Measurements from ENCODE around the gene TLCD2.
"Not testable (repeated sequence)": the region's sequence is repeated elsewhere in the genome, so short reads cannot be mapped to it uniquely, and the experiment has no call there.

TLCD2 gene

DNA sequence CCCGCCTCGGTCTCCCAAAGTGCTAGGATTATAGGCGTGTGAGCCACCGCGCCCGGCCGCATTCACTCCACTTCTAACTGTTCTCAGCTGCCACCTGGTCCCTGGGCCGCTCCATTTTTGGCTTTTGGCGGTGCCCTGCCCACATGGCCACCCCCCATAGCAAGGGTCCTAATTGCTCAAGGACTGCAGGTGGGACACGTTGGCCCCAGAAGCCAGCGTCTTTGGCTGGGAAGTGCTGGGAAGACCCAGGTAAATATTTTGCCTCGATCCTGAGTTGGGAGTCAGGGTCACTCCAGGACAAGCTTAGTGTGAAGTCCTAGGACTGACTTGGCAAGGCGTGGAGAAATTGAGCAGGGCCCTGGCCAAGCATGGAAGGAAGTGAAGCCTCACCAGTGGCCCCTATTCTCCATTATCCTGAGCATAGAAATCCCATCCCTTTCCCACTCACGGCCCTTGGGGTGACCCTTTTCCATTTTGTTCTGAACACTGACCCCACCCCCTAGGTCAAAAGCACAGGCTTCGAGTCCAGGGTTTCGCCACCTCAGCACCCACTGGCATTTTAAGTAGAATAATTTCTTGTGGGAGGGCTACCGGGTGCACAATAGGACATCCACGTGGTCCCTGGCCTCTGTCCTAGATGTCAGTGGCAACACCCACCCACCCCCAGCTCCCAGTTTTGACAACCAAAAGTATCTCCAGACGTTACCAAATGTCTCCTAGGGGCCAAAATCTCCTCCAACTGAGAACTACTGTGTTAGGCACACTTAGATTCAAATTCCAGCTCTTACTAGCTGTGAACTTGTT is 8.4 kb upstream of the TLCD2 start:
- no peak for DNase-seq (ENCODE audit: low read depth, low spot score)

DNA sequence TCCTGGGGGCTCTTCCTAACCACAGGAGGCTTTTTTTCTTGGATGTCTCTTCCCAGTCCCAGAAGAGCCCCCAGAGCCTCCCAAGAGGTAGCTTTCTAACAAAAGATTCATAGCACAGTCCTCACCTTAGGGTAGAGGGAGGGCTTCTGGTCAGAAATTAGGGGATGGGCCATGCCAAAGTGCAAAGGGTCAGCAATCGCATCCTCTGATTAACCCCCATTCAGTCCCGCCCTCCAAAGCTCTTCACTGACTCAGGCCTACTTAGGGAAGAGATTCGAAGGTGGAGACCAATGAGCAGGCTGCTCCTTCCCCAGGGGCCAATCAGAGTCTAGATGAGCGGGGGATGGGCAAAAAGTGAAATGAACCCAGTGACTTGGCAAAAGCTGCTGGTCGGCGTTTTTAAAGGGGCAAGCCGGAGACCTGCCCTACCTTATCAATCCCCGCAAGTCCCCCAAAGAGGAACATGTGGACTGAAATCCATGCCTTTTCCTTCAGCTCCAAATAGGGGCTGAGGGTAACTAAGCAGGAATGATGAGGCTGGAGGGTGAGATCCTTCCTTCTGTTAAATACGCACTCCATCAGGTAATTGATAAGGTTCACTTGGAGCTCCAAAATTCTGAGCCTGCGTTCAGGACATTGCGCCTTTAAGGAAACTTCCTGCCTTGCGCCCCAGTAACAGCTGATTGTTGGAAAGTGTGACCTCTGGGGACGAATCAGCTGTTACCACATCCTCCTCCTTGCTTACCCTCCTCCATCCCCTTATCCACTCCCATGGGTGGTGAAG is 6.9 kb upstream of the TLCD2 start:
- peak; percentile 100 for DNase-seq (ENCODE audit: low read depth, low spot score)

DNA sequence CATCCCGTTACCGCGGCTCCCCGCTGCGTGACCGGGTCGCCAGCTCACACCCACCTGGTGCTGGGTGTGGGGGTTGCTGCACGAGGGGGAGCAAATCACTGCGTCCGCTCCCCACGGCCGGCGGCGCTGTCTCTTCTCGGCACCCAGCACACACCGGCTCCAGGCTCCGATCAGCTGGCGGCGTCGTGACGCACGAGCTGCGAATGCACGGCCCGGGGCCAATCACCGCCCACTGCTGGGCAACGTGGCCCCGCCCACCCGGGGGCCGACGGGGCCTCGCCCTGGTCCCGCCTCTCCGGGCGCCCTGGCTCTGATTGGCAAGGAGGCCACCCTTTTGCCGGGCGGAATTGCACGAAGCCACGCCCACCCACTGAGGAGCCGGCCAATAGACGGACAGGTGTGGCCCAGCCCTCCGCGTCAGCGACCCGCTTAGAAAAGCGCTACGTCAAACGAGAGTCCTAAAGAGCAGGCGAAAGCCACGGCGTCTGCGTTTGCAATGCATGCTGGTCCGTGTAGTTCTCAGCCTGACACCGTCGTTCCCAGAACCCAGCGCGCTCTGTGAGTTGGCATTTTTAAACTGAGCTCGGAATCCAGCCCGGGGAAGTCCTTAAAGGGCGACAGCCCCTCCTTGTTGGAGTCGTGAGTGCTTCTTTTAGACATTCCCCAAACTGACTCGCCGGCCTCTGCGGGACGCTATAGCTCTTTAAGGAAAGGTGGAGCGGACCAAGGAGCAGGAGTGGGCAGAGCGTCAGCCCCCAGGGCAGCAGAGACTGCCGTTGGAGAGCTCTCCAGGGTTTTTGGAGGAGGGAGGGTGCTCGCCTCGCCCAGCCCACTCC is 6.1 kb upstream of the TLCD2 start:
- peak; percentile 98 for DNase-seq (ENCODE audit: low read depth, low spot score)

DNA sequence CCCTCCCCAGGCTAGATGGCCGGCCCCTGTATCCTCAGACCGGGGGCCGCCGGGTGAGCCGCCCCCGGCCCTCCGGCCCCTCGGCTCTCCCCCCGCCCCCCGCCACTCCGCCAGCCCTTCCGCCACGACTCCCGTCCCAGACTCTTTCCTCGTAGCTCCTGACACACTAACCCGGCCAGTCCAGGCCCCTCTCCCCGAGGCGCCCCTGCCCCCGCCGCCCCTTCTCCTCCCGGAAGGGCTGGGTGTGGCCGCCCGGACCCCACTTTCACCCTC is 5.6 kb upstream of the TLCD2 start:
- DNase-seq (ENCODE audit: low read depth, low spot score): no peak

DNA sequence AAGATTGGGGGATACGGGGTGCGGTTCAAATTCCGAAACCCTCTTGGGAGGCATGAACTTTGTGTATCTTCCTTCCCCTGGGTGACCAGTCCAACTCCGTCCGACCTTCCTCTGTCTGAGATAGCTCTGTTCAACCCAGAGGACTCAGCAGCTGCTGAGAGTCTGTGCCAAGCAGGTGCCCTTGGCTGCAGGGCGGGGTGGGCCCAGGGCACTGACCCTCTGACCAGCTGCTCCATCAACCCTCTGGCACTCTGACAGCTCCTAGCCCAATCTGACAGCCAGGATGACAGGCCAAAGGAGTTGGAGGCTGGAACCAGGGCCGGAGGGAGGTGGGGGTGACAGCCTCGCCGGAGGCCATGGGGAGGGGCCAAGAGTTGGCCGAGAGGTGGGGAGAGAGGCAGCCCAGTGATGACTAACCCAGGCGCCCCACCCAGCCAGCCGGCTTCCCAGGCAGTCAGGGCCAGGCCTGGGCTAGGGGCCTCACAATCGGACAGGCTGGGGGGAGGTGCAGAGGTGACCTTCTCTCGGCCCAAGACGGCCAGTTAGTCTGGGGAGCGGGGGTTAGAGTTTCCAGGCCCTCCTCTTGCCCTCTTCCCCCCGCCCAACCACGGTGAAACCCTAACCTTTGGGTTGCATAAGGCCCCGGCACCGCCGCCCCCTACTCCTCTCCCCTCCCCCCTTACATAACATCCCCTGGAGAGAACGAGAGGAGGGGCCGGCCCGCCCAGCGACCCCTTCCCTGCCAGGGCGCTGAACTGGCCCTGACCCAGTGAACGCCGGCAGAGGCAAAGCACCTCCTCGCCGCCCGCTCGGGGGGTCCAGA is 5.0 kb upstream of the TLCD2 start:
- DNase-seq (ENCODE audit: low read depth, low spot score): no peak

DNA sequence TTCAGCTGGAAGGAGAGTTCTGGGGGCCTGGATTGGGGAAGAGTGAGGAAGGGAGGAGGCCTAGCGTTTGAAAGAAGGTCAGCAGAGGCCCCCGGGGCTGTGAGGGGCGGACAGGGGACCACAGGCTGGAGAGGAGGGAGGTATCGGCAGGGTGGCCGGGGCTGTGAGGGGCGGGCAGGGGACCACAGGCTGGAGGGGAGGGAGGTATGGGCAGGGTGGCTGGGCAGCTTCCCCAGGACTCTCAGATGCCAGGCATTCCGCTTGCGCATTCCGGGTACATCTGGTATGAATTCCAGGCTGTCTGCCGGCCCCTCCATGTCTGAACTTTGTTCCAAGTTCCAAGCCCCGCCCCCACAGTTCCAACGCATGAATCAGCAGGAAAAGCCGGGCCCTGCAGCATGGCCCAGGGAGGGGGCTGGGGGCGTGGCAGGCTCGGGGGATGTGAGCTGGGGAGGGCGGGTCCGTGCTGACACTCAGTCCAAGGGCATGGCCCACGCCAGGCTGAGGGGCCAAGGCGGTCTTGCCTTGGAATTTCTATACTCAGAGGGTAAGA is 4.3 kb upstream of the TLCD2 start:
- DNase-seq (ENCODE audit: low read depth, low spot score): no peak

DNA sequence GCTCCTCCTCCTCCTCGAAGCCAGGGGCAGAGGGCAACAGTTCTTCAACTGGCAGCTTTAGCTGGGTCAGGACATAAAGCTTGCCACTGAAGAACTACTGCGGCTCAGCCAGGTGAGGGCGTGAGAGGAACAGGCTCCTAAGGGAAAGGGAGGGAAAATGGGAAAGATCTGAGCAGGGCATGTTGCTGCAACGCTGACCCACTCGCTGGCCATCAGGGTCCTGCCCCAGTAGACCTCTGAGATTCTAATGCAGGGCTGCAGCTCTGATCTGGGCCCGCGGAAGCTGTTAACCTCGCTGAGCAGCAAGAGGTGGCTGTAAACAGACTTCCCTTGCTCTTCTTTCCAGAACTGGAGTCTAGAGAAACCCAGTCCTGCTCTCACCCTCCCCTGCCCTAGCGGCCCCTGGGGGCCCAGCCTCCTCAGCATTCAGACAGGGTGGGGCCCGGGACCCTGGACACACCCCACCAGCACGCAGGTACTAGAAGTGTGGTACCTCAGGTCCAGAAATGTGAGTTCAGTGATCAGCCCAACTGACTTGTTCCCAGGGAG is 3.8 kb upstream of the TLCD2 start:
- DNase-seq (ENCODE audit: low read depth, low spot score): no peak

DNA sequence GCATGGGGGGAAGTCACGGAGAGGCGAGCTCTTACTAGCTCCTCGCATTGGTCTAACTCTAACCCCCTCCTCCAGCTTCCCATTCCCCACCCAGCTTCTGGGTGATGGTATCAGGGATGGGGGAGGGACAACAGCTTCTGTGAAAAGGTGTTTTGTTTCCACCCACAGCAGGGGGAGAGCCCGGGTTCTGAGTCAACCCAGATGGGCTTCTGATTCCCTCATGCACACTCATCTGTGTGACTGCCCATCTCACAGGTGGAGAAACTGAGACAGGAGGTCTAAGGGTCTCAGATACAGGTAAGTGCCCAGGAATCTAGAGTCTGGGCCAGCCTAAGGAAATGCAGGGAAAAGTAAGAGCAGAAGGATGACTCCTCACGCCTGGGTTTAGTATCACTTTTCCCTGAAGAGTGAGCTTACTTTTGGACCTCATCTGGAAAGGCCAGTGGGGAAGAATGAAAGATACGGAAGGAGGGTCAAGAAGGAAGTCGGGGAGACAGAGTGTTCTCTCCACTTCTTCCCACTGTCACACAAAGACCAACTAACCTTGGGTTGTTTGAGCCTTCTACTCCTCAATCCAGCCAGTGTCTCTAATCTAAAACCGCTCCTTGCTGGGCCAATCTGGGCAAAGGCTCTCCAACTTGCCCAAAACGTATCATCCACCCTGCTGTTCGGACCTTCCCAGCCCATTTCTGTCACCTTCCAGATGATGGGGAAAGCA is 3.1 kb upstream of the TLCD2 start:
- no peak for DNase-seq (ENCODE audit: low read depth, low spot score)

DNA sequence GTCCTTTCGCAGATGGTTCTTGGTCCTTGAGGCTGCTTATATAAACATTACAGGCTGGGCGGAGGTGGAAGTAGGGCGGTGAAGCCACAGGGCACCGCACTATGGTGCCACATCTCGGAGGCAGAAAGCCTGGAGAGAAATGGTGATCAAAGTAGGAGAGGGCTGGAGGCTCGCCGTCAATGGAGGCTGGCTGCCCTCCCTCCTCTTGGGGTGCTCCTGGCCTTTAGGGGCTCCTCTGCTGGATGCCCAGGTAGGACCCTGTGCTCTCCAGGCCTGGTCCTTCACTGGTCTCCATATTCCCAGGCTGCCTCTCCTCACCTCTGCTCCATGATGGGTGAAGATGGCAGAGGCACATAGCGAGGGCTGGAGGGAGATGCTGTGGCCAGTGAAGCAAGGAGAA is 2.1 kb upstream of the TLCD2 start:
- no peak for DNase-seq (ENCODE audit: low read depth, low spot score)

DNA sequence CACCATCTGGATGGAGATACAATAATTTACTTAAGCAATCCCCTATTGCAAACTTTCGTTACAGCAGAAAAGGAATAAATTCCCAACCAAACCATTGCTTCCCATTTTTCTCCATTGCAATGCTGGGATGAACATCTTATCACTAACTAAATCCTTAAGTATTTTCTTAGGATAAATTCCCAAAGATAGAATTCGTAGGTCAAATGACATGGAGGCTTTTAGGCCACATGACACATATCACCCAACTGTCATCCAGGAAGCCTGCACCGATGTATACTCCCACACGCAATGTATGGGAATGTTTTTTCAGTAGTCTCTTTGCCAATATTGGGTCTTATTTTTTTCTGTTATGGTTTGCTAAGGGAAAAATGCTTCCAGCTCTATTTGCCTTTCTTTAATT is 1.6 kb upstream of the TLCD2 start:
- no peak for DNase-seq (ENCODE audit: low read depth, low spot score)

DNA sequence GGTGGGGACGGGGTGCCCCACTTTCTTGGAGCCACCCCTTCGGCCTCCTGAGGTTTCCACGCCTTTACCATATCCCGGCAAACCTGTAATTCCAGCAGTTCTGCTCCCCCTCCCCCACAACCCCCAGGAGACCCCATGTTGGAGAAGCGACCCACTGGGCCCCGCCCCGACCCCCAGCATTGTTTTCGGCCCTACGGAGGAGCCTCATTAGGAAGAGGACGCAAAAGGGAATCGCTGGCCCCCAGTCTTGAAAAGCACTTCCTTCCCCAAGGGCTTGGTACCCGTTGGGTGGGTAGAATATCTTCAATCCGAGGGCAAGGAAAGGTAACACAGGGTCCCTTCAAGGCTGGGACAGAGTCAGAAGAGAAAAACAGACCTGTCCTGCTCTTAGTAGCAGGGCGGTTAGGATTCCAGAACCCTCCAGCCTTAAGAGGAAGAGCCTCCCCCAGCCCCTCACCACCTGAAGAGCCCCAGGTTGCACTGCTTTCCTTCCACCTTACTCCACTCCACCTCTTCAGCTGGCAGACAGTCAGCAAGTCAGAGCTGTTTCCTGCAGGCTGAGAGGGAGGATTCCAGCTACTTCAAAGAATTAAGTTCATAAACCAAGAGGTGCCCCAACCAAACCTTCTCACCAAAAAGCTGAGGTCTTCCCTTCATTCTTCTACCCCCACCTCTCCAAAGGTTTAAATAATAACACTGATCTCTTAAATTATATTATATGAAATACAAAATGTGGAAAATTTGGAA is 803 bp upstream of the TLCD2 start:
- no peak for DNase-seq (ENCODE audit: low read depth, low spot score)

DNA sequence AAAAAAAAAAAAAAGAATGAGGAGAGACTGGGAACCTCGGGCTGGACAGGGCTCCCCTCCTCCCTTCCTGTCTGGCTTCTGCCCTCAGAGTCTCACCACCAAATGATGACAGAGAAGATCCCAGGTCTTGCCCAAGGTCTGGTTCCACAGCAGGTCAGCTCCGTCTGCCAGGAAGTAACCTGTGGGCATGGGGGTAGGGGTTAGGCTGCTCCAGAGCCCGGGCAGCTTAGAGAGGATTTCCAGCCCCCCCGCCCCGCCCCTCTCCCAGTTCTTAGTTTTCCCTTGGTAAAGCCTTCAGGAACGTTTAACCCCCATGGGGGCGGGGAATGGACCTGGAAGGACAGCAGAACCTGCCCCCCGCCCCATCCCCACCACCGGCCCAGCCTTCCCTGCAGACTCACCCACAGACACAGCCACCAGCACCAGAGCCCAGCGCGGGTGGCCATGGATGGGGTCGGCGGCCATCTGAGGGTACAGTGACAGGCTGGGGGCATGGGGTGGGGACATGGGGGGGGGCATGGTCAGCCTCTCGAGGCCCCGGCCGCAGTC is 700 bp downstream of the TLCD2 start:
- DNase-seq (ENCODE audit: low read depth, low spot score): no peak

DNA sequence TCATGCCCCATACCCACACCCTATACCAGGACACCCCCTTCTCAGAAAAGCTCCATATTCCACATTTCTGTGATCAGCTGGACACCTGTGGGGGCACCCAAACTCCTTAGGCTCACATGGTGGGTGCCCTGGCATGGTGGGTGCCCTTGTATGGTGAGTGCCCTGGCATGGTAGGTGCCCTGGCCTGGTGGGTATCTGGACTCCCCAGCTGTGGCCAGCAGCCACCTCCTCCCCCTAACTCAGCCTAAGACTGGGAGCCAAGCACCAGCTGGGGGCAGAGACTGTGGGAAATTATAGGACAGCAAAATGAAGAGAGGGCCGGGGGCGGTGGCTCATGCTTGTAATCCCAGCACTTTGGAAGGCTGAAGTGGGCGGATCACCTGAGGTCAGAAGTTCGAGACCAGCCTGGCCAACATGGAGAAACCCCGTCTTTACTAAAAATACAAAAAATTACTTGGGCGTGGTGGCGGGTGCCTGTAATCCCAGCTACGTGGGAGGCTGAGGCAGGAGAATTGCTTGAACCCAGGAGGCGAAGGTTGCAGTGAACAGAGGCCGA is 1.3 kb downstream of the TLCD2 start:
- not testable (repeated sequence) for DNase-seq (ENCODE audit: low read depth, low spot score)

DNA sequence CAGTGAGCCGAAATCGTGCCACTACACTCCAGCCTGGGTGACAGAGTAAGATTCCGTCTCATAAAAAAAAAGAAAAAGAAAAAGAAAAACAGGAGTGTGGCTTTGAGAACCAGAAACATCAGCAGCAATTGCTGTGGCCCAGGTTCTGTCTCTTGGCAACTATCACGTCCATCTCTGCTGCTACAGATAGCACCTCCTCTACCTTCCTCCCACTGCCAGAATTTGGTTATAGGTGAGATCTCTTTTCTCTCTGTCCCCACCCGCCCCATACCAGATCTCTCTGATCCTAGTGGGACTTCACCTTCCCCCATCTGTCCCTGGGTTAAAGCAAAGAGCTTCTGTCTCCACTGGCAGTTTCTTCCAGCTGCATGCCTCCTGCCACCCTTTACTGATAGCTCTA is 3.1 kb downstream of the TLCD2 start:
- DNase-seq (ENCODE audit: low read depth, low spot score): no peak

DNA sequence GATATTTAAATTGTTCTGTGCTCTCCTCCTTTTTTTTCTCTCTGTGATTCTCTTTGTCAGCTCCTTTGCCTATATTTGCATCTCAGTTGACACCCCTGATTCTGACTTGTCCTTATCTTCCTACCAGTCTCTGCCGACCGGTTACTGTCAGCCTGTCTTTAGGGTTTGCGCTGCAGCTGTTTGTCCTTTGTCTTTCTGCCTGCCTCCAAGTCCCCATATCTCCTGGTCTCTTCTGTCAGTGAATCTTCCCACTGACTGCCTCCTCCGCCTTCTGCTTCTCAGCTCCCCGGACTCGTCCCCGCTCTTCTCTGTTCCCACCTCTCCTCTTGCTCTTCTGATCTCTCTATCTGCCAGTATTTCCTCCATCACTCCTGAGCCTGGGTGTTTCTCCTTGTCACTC is 5.2 kb downstream of the TLCD2 start:
- no peak for DNase-seq (ENCODE audit: low read depth, low spot score)

DNA sequence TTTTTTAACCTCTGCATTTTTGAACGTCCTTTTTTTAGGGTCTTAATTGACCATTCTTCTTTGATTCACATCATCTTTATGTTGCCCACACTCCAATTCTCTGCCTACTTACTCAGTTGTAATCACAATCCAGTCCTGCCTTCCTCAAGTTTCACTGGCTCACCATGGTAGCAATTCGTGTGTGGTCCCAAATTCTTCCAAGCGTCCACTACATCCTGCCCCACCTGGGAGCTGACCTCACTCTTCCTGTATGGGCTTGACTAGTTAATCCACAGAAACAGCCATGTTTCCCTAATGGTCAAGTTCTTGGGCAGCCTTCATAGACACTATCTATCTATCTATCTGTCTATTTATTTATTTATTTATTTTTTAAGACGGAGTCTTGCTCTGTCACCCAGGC is 7.1 kb downstream of the TLCD2 start:
- DNase-seq (ENCODE audit: low read depth, low spot score): no peak

DNA sequence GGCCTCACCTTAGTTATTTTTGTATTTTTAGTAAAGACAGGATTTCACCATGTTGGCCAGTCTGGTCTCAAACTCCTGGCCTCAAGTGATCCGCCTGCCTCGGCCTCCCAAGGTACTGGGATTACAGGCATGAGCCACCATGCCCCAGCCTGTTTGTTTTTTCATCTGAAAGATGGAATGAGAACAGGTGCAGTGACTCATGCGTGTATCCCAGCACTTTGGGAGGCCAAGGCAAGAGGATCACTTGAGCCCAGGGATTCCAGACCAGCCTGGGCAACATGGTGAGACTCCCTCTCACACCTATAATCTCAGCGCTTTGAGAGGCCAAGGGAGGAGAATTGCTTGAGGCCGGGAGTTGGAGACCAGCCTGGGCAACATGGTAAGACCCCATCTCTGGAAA is 10.3 kb downstream of the TLCD2 start:
- DNase-seq (ENCODE audit: low read depth, low spot score): not testable (repeated sequence)

DNA sequence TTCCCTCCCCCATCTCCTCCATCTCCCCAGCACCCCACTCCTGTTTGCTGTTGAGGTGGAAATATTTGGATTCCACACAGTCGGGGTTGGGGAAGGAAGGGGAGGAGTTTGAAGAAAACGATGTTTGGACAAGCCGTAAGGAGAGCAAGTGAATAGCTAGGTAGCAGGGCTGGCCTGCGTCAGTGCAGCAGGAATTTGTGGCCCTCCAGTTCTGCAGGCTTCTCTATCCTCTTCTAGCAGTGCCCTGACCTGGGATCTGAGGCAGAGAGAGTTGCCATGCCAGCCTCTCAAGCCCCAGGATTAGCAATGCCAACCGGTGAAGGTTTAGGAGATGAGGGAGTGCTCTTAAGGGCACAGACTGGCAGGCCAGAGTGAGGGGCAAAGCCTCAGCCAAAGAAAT is 12.5 kb downstream of the TLCD2 start:
- no peak for DNase-seq (ENCODE audit: low read depth, low spot score)

DNA sequence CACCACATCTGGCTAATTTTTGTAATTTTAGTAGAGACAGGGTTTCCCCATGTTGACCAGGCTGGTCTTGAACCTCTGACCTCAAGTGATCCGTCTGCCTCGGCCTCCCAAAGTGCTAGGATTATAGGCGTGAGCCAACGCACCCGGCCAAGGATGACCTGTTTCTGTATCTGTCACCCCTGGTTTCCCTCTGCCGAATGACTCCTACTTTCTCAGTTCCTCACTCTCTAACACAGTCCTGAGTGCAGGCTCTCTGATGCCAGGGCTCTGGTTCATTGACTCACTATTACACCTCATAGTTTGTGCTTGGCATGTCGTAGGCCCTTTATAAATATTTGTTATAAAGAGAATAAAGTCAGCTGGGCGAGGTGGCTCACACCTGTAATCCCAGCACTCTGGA is 14.8 kb downstream of the TLCD2 start:
- DNase-seq (ENCODE audit: low read depth, low spot score): no peak
